Right kidney (tissue), 1 donor: ENCODE data around the gene MACROH2A1.
"Not testable (repeated sequence)": the region's sequence is repeated elsewhere in the genome, so short reads cannot be mapped to it uniquely, and the experiment has no call there.

Source experiments
- DNase-seq: peaks from one replicate; pipeline ENCODE4 v3.0.0-alpha.2; 2016

MACROH2A1 gene

DNA sequence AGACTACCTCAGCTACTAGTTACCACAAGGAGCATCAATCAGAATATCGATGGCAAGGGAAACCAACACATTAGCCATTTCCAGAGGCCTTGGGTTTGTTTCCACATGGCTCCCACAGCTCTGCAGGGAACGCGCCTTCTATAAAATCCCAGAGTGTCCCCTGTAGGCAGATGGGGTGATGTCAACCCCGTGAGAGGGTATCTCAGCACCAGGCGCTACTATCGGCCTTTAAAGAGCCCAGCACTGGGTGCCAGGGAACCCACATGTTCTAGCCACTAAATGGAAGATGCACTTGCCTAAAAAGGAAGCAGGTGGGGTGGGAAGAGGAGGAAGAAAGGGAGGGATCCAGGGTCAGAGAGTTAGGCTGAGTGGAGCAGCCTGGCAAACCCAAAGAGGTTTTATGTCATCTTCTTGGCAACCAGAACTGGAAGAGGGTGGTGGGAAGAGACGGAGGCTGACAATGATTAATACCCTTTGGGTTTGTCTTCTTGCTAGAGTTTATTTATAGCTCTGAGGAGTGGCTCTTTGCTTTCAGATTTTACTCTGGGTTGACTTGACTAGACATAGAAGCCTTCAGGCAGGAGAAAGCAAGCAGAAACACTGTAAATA is 19.9 kb downstream of the MACROH2A1 start:
- no peak for DNase-seq

DNA sequence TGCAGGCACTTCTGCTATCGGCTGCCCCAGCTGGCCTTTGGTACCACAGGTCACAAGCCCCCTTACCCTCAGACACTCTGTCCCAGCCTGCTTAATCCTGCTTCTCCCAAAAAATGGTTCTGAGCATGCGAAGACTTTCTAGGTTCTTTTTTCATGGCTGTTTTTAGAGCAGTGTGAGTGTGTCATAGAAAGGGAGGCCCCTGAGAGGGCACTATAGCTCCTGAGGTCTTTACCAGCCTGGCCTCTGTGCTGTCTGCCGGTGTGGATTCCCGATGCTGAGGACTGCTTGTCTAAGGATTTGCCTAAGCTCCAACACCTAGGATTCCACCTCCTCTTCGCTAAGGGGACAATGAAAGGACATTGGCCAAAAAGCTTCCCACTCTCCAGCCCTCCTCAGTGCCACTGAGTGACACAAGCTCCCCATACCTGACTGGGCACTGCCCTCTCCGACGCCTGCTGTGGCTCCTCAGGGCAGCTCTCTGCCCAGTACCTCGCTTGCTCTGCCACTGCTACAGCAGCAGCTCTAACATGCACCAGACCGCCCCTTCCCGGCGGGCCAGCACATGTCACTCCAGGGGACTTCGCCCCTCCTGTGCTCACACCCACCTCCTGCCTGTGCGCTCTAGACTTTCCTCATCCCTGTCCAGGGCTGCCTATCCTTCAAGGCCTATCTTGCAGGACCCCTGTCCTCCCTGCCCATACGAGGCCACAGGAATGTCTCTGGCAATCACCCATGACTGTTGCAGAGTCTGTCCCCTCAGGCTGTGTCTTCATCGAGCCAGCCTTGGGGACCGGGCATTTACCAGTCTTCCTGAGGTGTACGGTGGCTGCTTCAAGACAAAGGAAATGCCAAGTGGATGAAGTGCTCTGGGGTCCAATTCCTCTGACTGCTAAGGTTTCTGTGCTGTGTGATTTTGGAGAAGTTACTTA is 21.0 kb downstream of the MACROH2A1 start:
- DNase-seq = no peak

- no peak for DNase-seq
These were observed 21.9 kb downstream of the MACROH2A1 start for GRCh38 chr5:135376961-135377624.

DNA sequence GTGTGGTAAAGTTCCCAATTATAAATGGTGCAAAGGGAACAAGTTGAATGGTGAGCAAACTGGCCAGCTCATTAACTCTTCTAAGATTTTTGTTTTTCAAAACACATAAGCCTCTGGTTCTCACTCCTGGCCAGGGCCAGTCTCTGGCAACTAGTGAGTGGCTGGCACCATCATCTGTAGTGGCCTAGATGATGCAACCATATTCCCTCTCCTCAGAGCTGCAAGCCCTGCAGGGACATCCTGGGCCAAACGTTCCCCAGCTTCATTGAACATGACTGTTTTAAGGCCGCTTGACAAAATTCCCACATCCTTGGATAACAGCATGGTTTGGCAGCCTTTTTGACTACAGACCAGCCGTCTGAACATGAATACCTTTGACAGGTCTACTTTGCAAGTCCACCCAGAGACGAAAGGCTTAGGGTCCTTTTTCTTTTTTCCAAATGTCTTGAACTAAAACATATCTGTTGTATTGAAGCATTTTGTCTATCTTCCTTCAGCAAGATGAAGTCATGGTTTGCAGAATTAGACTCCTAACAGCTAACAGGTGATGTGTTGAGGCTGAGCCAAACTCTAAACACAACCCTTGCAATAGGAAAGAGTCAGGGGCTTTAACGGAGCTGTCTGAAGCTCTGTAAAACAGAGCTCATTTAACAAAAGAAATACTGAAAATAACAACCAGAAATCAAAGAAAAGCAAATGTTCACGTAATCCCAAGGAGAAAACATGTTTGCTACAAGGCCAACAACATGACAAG is 23.8 kb downstream of the MACROH2A1 start:
- no peak for DNase-seq

GRCh38 chr5:135373736-135374515 is 25.1 kb downstream of the MACROH2A1 start:
- no peak for DNase-seq

- DNase-seq = no peak
These were observed 26.2 kb downstream of the MACROH2A1 start for GRCh38 chr5:135372654-135373381.

DNA sequence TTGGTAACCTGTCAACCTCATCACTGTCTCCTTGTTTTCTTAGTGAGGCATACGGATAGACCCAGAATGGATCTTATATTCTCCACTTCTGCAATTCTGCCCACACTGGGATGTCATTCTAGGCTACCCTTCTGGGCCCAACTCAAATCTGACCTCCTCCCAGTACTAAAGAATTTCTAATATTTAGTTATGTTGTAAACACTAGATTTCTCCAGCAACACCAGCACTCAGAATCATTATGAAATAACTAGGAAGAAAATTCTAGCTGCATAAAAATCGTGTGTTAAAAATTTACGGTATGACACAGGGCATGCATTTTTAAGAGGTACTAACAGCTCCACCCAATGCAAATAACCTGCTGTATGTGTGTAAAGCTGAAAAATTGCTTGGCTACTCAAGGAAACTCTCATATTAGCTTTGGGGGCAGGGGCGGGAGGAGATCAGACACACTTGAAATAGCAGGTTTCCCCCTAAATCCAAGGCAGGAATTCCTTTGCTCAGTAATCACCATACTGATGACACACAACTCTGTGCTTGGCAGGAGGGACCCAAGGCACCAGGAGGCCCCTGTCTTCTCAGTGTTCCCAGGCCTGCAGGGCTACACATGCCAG is 27.3 kb downstream of the MACROH2A1 start:
- no peak for DNase-seq

DNA sequence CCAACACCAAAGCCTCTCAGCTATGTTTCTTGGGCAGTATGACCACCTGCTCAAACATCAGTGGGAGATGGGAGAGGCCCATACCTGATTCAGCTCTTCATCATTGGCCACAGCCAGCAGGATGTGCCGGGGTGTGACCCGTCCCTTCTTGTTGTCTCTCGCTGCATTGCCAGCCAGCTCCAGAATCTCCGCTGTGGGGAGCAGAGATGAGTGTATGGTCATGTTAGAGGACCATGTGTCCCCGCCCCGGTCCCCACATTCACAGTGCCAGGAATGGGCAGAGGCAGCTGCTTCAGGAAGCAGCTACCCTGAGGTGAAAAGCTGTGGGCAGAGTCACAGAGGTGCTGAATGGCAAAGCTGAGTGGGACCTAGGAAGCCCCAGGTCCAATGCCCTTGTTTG is 29.1 kb downstream of the MACROH2A1 start:
- DNase-seq = no peak

DNA sequence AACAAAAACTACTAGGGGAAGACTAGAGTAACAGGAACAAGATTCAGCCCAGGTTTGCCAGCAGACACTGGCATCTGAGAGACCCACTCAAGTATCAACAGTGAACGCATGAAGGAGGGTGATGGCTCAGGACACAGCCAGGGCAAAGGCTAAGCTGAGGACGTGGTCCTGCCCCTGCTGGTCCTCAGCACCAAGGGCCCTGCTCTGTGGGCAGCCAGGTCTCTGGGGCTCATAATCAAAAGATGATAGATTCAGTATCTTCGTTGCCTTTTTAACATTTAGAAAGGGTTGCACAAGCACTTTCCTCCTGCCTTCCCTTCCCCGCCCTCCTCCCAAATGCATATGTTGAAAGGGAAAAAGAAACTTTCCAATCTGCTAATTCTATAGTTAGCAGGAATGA is 31.5 kb downstream of the MACROH2A1 start:
- DNase-seq = no peak

GRCh38 chr5:135367076-135367475 is 32.0 kb downstream of the MACROH2A1 start:
- DNase-seq = no peak

GRCh38 chr5:135365281-135365680 is 33.8 kb downstream of the MACROH2A1 start:
- DNase-seq = no peak

DNA sequence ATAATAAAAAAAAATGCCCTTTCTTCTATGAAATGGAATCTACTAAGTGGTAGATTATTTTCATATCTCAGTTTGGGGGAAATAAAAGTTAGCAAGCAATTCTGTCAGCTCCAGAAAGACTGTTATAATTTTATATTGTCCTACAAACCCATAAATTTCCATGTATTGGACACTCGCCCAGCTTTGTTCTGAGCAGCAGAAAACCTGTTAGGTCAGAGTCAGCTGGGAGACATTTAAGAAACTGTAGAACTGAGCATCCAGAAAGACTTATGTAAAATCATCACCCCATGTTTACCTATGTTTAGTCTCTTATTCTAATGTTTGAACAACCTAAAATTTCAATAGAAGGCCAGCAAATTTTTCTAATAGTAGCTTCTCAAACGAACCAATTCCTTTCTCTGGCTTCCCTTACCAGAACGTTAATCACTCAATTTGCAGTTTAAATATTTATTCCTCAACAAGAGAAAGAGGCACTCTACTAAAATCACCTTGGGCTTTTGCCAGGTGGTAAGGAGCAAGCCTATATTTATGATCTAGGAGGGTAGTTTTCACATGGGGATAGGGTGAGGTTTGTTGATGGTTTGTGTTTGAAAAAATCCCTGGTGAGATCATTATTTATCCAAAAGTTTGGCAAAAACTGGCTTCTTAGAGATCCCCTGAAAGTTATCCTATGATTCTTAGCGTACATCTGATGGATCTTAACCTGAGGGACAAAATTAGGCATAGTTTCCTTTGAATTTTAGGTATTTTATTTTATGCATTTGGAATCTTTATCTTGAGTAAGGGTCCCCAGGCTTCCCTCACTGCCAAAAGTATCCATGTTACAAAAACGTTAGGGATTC is 34.4 kb downstream of the MACROH2A1 start:
- DNase-seq = no peak

GRCh38 chr5:135363342-135363741 is 35.7 kb downstream of the MACROH2A1 start:
- DNase-seq = not testable (repeated sequence)

GRCh38 chr5:135362102-135362501 is 36.9 kb downstream of the MACROH2A1 start:
- no peak for DNase-seq

- DNase-seq = no peak
These were observed 38.5 kb downstream of the MACROH2A1 start for GRCh38 chr5:135360278-135361274.

- DNase-seq = no peak
These were observed 39.5 kb downstream of the MACROH2A1 start for GRCh38 chr5:135359374-135360165.

DNA sequence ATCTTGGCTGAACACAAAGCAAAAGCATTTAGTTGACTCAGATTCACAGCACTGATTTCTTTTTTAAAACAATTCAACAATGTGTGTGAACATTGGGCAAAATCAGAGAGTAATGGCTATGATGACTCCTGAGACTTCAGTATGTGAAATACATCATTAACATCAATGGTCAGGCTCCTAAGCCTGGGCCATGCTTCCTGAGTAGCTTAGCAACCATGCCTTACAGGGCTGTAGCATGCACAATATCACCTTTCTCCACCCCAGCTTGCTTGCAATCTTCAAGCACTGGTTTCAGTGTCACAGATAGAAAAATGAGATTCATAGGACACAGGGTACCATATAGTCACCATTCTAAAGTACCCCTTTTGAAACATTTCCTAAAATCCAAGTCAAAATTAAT is 41.3 kb downstream of the MACROH2A1 start:
- no peak for DNase-seq
